ENCODE results near the gene CCDC188. TPM values are rescaled to one million over a fixed set of nuclear protein-coding genes. Genes with fewer than 3 reads are reported as not detected.

The CCDC188 gene
- total RNA-seq, 2 donors from 2014 or later = 0.22 to 0.32 TPM

DNA sequence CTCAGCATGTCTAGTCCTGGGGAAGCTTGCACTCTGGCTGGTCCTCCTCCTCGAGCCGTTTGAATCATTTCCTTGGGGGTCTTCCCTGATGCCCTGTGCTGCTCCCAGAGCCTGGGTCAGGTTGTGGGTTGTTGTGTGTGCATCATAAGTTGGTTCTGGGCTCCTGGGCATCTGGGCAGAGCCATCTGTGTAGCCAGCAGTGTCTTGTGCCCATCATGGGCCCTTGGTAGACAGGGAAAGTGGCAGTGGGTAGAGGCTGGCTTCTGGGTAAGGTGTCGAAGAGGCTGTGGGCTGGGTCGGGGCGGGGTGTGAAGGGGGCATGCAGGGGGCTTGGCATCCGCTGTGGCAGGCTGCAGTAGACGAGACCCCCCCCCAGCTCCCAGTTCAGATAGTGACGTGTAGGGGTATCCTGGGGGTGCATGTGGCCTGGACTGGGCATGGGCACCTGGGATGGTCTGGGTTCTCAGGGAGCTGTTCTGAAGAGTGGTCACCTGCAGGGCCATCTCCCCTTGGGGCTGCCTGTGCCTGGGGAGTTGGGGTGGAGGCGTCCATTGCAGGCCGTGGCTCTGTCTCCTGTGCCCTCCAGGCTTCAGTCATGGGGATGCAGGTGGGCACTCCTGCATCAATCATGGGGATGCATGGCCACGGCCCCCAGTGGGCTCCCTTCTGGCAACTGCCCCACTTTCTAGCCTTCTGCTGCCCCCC is 26.6 kb downstream of the CCDC188 start:
- intact Hi-C loops (cut with DNase I) = no loop called here
- Histone ChIP-seq H3K9me3 (no peaks in the 10 kb centered on the region), H3K27ac (no peak overlapping the region), H3K4me1 (no peaks in the 10 kb centered on the region), H3K27me3 (no peaks in the 10 kb centered on the region), H3K9ac (ENCODE audit: low read depth in 2 of 2, low read length in 2 of 2) (no peak overlapping the region), H3K4me3 (no peak overlapping the region), H3K36me3 (peaks cover 4% of the 10 kb centered on the region)
- DNase-seq = no peak
- TF ChIP-seq, protein P1, sequence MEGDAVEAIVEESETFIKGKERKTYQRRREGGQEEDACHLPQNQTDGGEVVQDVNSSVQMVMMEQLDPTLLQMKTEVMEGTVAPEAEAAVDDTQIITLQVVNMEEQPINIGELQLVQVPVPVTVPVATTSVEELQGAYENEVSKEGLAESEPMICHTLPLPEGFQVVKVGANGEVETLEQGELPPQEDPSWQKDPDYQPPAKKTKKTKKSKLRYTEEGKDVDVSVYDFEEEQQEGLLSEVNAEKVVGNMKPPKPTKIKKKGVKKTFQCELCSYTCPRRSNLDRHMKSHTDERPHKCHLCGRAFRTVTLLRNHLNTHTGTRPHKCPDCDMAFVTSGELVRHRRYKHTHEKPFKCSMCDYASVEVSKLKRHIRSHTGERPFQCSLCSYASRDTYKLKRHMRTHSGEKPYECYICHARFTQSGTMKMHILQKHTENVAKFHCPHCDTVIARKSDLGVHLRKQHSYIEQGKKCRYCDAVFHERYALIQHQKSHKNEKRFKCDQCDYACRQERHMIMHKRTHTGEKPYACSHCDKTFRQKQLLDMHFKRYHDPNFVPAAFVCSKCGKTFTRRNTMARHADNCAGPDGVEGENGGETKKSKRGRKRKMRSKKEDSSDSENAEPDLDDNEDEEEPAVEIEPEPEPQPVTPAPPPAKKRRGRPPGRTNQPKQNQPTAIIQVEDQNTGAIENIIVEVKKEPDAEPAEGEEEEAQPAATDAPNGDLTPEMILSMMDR (IDR thresholded peaks at IDR 0.05) = no peak

DNA sequence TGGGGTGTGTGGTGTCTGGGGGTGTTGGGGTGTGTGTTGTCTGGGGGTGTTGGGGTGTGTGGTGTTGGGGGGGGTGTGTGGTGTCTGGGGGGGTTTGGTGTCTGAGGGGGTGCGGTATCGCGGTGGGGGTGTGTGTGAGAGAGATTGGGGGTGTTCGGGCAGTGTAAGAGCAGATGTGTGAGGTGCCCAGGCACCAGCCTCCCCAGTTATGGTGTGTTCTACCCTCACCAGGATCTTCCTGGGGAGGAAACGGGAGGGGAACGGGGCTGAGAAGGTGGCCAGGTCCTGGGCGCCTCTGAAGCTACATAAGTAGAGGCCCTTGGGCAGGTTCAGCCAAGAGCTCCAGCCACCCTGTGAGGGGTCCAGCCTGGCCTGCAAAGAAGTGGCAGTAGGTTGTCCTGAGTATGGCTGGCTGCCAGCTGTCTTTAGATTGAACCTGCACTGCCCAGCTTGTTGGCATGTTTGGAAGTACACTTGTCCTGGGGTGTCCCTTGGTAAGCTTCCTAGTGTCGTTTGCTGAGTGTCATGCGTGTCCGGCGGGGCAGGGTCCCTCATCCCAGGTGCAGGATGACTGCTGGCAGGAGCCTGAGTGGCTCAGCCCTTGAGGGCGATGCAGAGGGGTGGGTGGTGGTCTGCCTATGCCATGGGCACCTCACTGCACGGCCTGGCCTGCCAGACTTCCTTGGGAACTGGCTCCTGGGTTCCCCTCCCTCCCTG is 27.3 kb downstream of the CCDC188 start:
- no peak overlapping the region for H3K4me3 ChIP-seq
- H3K27me3 ChIP-seq = no peaks in the 10 kb centered on the region
- peaks cover 4% of the 10 kb centered on the region for H3K36me3 ChIP-seq
- H3K9ac ChIP-seq (ENCODE audit: low read depth in 2 of 2, low read length in 2 of 2) = no peak overlapping the region
- H3K9me3 ChIP-seq = no peaks in the 10 kb centered on the region
- TF ChIP-seq, protein P1 (IDR thresholded peaks at IDR 0.05) = no peak
- no peaks in the 10 kb centered on the region for H3K4me1 ChIP-seq
- no peak overlapping the region for H3K27ac ChIP-seq
- DNase-seq = no peak
- intact Hi-C loops (cut with DNase I) = no loop called here

GRCh38 chr22:20121856-20122415 is 28.9 kb downstream of the CCDC188 start:
- no peak overlapping the region for H3K9ac ChIP-seq (ENCODE audit: low read depth in 2 of 2, low read length in 2 of 2)
- intact Hi-C loops (cut with DNase I) = no loop called here
- no peak overlapping the region for H3K4me3 ChIP-seq
- TF ChIP-seq, protein P1 (IDR thresholded peaks at IDR 0.05) = no peak
- H3K36me3 ChIP-seq = peaks cover 4% of the 10 kb centered on the region
- H3K4me1 ChIP-seq = no peaks in the 10 kb centered on the region
- no peaks in the 10 kb centered on the region for H3K9me3 ChIP-seq
- no peaks in the 10 kb centered on the region for H3K27me3 ChIP-seq
- no peak overlapping the region for H3K27ac ChIP-seq
- no peak for DNase-seq

DNA sequence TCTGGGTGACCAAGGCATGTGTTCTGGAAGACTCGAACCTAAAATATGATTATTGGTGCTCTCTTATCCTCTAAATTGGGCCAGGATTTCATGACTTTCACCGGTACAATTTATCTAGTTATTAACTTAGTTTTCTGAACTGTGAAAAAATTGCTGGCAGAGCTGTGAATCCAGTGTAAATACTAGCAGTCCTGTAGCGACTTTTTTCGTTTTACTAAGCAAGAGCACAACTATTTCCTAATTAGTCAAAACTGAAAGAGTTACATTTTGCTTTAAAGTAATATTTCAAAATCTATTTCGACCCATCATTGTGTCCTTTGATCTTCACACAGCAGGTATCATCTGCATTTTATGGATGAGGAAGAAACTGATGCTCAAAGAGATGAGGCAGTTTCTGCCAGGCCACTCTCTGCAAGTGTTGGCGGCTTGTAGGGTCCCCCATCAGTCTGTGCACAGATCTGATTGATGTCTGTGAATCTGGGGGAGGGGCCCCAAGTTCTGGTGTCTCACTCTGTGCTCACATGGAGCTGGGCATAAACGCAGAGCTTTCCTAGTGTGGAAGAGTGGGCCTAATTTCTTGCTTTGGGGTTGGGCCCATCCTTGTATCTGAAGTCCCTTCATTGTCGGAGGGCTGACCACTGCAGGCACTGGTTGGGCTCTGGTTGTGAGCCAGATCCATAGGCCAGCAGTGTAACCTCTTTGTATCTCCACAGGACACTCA is 32.4 kb downstream of the CCDC188 start:
- TF ChIP-seq, protein P1 (IDR thresholded peaks at IDR 0.05) = no peak
- H3K27me3 ChIP-seq = no peaks in the 10 kb centered on the region
- H3K4me1 ChIP-seq = peaks cover 7% of the 10 kb centered on the region
- H3K9me3 ChIP-seq = no peaks in the 10 kb centered on the region
- DNase-seq = no peak
- H3K9ac ChIP-seq (ENCODE audit: low read depth in 2 of 2, low read length in 2 of 2) = peak overlapping the region; percentile 67 to 78
- H3K4me3 ChIP-seq = peak overlapping the region; percentile 89
- no peak overlapping the region for H3K27ac ChIP-seq
- no peaks in the 10 kb centered on the region for H3K36me3 ChIP-seq
- intact Hi-C loops (cut with DNase I) = loop anchor here (5.0 to 10.0 kb wide), 2 partner anchors 36 to 154 kb away; partner anchors contain the start of gene DGCR8

DNA sequence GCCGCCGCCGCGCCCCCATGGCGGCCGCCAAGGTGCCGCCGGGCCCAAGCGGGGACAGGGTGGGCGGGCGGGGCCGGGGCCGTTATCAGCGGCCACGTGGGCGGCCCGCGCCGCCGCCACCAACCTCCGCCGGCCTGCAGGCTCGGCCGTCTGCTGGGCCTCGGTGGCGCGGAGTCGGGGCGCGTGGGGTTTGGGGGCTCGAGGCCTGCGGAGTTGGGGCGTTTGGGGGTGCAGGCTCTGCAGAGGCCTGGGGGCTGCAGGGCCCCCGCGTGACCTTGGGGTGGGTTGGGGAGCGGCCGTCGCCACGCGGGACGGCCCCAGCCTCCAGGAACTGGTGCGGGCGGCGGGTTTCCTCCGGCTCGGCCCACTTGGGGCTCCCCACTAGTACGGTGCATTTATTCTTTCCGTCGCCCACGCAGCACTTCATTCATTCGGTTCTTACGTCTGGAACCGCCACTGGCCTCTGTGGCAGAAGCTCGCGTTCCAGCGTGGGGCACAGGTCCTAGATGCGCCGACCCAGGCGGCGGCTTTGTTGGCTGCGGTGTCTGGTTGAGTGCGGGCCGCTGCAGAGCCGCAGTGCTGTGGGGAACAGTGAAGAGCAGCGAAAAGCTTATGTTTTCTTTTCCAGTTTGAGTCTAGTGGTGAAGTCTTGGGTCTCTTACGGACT is 33.1 kb downstream of the CCDC188 start:
- peaks cover 7% of the 10 kb centered on the region for H3K4me1 ChIP-seq
- peak overlapping the region; percentile 67 to 78 for H3K9ac ChIP-seq (ENCODE audit: low read depth in 2 of 2, low read length in 2 of 2)
- no peaks in the 10 kb centered on the region for H3K9me3 ChIP-seq
- no peak for DNase-seq
- intact Hi-C loops (cut with DNase I) = loop anchor here (5.0 to 10.0 kb wide), 2 partner anchors 35 to 153 kb away; partner anchors contain the start of gene DGCR8
- H3K36me3 ChIP-seq = no peaks in the 10 kb centered on the region
- H3K27ac ChIP-seq = peak overlapping the region; percentile 10
- no peaks in the 10 kb centered on the region for H3K27me3 ChIP-seq
- TF ChIP-seq, protein P1 (IDR thresholded peaks at IDR 0.05) = no peak
- H3K4me3 ChIP-seq = peak overlapping the region; percentile 89
